Measurements from ENCODE around the gene EFS.

EFS gene

GRCh38 chr14:23365036-23365731, at the start of gene EFS:
Gene EFS (minus strand): TSS chr14:23365172. CDS start chr14:23365025, 147 bp downstream.
- no peak for FAIRE-seq
- DNase-seq (ENCODE audit: insufficient read length, low spot score): no peak
- TF ChIP-seq CTCF (IDR thresholded peaks at IDR 0.05; ENCODE audit: insufficient read depth, missing control alignments): no peak

- TF ChIP-seq CTCF (IDR thresholded peaks at IDR 0.05; ENCODE audit: insufficient read depth, missing control alignments): no peak
- DNase-seq (ENCODE audit: insufficient read length, low spot score) (no peak), FAIRE-seq (no peak)
Observed at GRCh38 chr14:23414254-23414653, 49.3 kb upstream of the EFS start.

- no peak for FAIRE-seq
- DNase-seq (ENCODE audit: insufficient read length, low spot score): no peak
- TF ChIP-seq CTCF (IDR thresholded peaks at IDR 0.05; ENCODE audit: insufficient read depth, missing control alignments): no peak
Observed at GRCh38 chr14:23413681-23414080, 48.7 kb upstream of the EFS start.

GRCh38 chr14:23411563-23412525, 46.9 kb upstream of the EFS start:
- TF ChIP-seq CTCF (IDR thresholded peaks at IDR 0.05; ENCODE audit: insufficient read depth, missing control alignments): no peak
- DNase-seq (ENCODE audit: insufficient read length, low spot score): no peak
- no peak for FAIRE-seq

- no peak for TF ChIP-seq CTCF (IDR thresholded peaks at IDR 0.05; ENCODE audit: insufficient read depth, missing control alignments)
- FAIRE-seq (no peak), DNase-seq (ENCODE audit: insufficient read length, low spot score) (no peak)
Observed at GRCh38 chr14:23409966-23410635, 45.1 kb upstream of the EFS start.

GRCh38 chr14:23409475-23409874, 44.5 kb upstream of the EFS start:
- FAIRE-seq: no peak
- DNase-seq (ENCODE audit: insufficient read length, low spot score): no peak
- no peak for TF ChIP-seq CTCF (IDR thresholded peaks at IDR 0.05; ENCODE audit: insufficient read depth, missing control alignments)

Data from D721Med (cell line).